DMS79 (cell line): ENCODE data around the gene LIFR.
A peak's percentile ranks its signal among the peaks of the same experiment; 100 is the strongest.

Experiments
- DNase-seq: peaks from one replicate; lab custom pipeline; 2025; lab: John Stamatoyannopoulos, UW

The LIFR gene

GRCh38 chr5:38441453-38442246, 114.8 kb downstream of the LIFR start:
- DNase-seq: peak; percentile 78

GRCh38 chr5:38438757-38439156, 117.7 kb downstream of the LIFR start:
- DNase-seq: no peak

GRCh38 chr5:38434966-38435705, 121.3 kb downstream of the LIFR start:
- DNase-seq: no peak

GRCh38 chr5:38433160-38433861, 123.1 kb downstream of the LIFR start:
- no peak for DNase-seq

- no peak for DNase-seq
These were observed 125.1 kb downstream of the LIFR start for GRCh38 chr5:38431242-38431853.

GRCh38 chr5:38426986-38427950, 129.2 kb downstream of the LIFR start:
- no peak for DNase-seq

GRCh38 chr5:38426490-38426889, 130.0 kb downstream of the LIFR start:
- DNase-seq: no peak
